ENCODE results near the gene GCSAM.

- TF ChIP-seq, protein P1, sequence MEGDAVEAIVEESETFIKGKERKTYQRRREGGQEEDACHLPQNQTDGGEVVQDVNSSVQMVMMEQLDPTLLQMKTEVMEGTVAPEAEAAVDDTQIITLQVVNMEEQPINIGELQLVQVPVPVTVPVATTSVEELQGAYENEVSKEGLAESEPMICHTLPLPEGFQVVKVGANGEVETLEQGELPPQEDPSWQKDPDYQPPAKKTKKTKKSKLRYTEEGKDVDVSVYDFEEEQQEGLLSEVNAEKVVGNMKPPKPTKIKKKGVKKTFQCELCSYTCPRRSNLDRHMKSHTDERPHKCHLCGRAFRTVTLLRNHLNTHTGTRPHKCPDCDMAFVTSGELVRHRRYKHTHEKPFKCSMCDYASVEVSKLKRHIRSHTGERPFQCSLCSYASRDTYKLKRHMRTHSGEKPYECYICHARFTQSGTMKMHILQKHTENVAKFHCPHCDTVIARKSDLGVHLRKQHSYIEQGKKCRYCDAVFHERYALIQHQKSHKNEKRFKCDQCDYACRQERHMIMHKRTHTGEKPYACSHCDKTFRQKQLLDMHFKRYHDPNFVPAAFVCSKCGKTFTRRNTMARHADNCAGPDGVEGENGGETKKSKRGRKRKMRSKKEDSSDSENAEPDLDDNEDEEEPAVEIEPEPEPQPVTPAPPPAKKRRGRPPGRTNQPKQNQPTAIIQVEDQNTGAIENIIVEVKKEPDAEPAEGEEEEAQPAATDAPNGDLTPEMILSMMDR (IDR thresholded peaks at IDR 0.05), result no peak
- TF ChIP-seq POLR2AphosphoS5 (IDR thresholded peaks at IDR 0.05), result no peak
Measured at GRCh38 chr3:112122870-112123269, 10.2 kb downstream of the GCSAM start.

All from upper lobe of left lung (tissue), 4 donors.